C4-2B (cell line): ENCODE results near the gene REV3L.
"Not testable (repeated sequence)": the region's sequence is repeated elsewhere in the genome, so short reads cannot be mapped to it uniquely, and the experiment has no call there.

Experiments
- H3K27ac ChIP-seq: fragments of 450-650 bp; 2 replicates; pipeline ENCODE4 v1.5.1; 2017
- CTCF ChIP-seq: fragments of 450-650 bp; conservative IDR thresholded peaks from 2 replicates; pipeline ENCODE4 v1.5.1; 2017; ENCODE audit warnings: mild to moderate bottlenecking
- ZFX ChIP-seq: fragments of 450-650 bp; IDR thresholded peaks from 2 replicates; pipeline ENCODE4 v1.6.1; 2017

The REV3L gene

DNA sequence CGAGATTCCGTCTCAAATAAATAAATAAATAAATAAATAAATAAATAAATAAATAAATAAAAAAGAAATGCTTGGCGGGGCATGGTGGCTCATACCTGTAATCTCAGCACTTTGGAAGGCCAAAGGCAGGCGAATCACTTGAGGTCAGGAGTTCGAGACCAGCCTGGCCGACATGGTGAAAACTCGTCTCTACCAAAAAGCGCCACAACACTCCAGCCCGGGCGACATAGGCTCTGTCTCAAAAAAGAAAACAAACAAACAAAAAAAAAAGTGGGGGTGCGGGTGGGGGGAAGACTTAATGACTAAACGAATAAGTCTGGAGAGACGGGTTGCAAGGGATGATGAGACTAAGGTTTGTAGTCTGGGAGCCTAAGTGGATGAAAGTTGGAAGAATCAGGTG is 225.0 kb downstream of the REV3L start:
- H3K27ac ChIP-seq: no peak overlapping the region
- TF ChIP-seq ZFX: no peak
- TF ChIP-seq CTCF: no peak

DNA sequence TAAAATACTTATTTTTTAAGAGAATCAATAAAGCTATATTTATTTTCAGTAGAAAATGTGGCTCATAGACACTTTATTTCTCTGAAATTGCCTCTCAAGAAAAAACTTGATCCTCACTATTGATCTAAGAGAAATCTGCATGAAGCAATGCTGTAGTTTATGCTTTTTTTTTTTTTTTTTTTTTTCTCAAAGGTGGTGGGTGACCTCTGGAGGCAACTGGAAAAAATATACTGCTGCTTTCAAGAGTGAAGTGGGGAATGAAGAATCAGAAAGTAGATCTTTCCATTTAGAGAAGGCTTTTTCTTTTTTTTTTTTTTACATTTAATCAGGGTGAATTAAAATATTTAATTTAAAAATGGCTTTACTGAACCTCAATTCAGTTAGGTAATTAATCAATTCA is 226.4 kb downstream of the REV3L start:
- TF ChIP-seq ZFX (no peak), CTCF (peak; percentile 39)
- H3K27ac ChIP-seq: no peak overlapping the region

GRCh38 chr6:111255838-111256237 is 227.2 kb downstream of the REV3L start:
- H3K27ac ChIP-seq: not testable (repeated sequence)

DNA sequence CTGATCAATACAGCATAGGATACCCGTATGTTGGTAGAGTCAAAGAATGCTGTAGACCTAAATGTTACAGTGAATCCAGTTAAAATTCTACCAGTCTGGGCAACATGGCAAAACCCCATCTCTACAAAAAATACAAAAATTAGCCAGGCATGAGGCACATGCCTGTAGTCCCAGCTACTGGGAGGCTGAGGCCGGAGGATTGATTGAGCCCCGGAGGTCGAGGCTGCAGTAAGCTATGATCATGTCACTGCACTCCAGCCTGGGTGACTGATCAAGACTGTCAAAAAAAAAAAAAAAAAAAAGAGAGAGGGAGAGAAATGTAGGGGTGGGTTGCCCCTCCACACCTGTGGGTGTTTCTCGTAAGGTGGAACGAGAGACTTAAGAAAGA is 228.2 kb downstream of the REV3L start:
- no peak overlapping the region for H3K27ac ChIP-seq
- no peak for TF ChIP-seq ZFX
- no peak for TF ChIP-seq CTCF

- no peak overlapping the region for H3K27ac ChIP-seq
- TF ChIP-seq CTCF (no peak), ZFX (no peak)
Measured at GRCh38 chr6:111254004-111254778, 228.8 kb downstream of the REV3L start.

DNA sequence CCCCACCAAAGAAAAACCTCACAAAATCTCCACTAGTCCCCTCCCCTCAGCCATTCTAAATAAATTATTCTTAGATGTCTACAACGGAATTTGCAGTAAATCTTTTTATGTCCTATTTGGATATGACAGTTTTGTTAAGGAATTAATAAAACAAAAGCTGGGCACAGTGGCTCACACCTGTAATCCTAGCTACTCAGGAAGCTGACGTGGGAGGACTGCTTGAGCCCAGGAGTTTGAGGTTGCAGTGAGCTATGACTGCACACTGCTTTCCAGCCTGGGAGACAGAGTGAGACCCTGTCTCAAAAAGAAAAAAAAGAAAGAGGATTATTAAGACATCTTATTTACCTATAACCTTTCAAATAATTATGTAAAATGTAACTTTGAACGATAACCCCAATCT is 230.3 kb downstream of the REV3L start:
- no peak overlapping the region for H3K27ac ChIP-seq
- TF ChIP-seq ZFX (no peak), CTCF (no peak)

DNA sequence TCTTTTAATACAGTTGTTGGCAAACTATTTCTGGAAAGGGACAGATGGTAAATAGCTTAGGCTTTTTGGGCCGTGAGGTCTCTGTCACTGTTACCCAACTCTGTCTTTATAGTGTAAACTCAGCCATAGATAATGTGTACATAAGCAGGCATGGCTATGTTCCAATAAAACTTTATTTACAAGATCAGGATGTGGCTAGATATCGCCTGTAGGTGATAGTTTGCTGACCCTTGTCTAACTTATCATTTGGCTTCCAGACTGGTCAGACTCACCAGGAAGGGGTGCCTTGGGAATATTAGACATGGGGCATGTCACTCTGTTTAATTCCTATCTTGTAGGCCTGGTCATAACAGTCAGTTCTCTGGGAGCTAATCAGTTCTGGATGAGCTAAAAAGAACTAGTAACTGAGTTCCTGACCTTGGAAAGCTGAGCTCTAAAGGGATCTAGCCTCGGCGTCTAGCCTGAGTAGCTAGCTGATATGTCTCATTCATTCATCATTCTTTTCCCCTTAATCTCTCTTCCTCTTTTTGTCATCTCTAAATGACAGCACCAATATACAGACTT is 232.1 kb downstream of the REV3L start:
- TF ChIP-seq ZFX (no peak), CTCF (no peak)
- no peak overlapping the region for H3K27ac ChIP-seq
